KOPT-K1 (cell line): Measurements from ENCODE around the gene PER3.

ENCODE experiments used
- H3K27ac ChIP-seq: fragments of 200-600 bp; sonication (generic); 2 replicates; pipeline ENCODE4 v1.5.1; 2016; ENCODE audit warnings: antibody characterized with exemption, mild to moderate bottlenecking, low read depth, low read length; ENCODE audit not compliant: poor library complexity, severe bottlenecking
- H3K36me3 ChIP-seq: fragments of 200-600 bp; sonication (generic); 2 replicates; pipeline ENCODE4 v1.5.1; 2017; ENCODE audit warnings: antibody characterized with exemption, mild to moderate bottlenecking, low read length, moderate library complexity; ENCODE audit not compliant: insufficient read depth
- H3K9me3 ChIP-seq: fragments of 200-600 bp; sonication (generic); 2 replicates; pipeline ENCODE4 v1.5.1; 2017; ENCODE audit warnings: antibody characterized with exemption, low read length, mild to moderate bottlenecking; ENCODE audit not compliant: insufficient read depth, poor library complexity, severe bottlenecking

Gene PER3

GRCh38 chr1:7768583-7768982 is 15.5 kb upstream of the PER3 start:
- no peaks in the 10 kb centered on the region for H3K9me3 ChIP-seq
- no peak overlapping the region for H3K27ac ChIP-seq
- peaks cover 8% of the 10 kb centered on the region; the same call in 1 of the 2 replicates for H3K36me3 ChIP-seq

DNA sequence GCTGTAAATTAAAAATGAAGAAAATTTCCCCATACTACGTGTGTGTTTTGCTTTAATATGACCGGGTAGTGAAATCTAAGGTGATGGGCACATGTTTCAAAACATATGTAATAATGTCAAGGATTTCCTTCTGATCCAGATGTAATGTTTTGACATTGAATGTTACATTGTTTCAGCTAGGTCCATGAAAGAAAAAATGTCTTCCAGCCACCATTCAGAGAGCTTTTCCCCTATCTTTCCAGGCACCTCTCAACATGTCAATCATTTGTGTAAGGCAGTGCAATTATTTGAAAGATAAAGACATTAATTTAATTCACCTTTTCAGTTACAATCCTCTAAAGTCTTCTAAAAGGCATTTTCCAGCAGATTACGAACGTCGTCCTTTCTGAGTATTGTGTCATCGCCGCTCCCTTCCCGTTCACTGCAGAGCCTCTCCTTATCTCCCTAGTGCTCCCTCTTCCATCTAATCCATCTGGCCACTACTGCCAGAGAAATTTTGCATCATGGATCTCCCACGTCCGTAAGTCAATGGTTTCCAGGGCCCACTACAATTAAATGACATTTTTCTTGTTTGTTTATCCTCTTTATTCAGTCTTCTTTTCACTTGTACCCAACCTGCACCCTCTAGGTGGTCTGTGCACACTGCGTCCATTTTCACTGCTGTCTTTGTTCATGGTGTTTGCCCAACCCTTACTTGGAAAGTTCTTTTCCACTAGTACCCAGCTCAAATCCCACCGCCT is 14.2 kb upstream of the PER3 start:
- Histone ChIP-seq H3K9me3 (no peaks in the 10 kb centered on the region), H3K27ac (no peak overlapping the region), H3K36me3 (peaks cover 18% of the 10 kb centered on the region)

DNA sequence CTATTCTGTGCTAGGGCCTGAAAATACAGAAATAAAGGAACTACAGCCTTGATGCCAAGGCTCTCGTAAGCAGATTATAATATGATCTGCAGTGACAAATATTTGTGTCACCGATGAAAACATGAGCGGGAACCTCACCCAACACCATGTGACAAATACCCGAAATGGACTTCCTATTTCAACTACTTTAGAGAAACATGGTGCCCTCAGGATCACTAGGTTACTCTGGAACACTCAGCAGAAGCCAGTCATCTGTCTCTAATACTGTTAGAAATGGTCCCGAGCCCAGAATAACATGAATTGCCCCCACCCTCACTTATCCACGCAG is 13.5 kb upstream of the PER3 start:
- peaks cover 19% of the 10 kb centered on the region for H3K36me3 ChIP-seq
- no peak overlapping the region for H3K27ac ChIP-seq
- H3K9me3 ChIP-seq: no peaks in the 10 kb centered on the region

GRCh38 chr1:7770997-7771822 is 12.9 kb upstream of the PER3 start, which contains the start of gene VAMP3:
VAMP3 (plus strand) TSS chr1:7771296; CDS start chr1:7771384, 88 bp downstream.
- peak within 1 kb of the TSS; percentile 59 for H3K27ac ChIP-seq
- H3K36me3 ChIP-seq: peaks cover 20% of the 10 kb centered on the region
- H3K9me3 ChIP-seq: no peaks in the 10 kb centered on the region

- Histone ChIP-seq H3K36me3 (peaks cover 27% of the 10 kb centered on the region), H3K9me3 (no peaks in the 10 kb centered on the region), H3K27ac (peak overlapping the region; percentile 59)
Observed at GRCh38 chr1:7771823-7772299, 12.2 kb upstream of the PER3 start.

- no peaks in the 10 kb centered on the region for H3K9me3 ChIP-seq
- peaks cover 71% of the 10 kb centered on the region for H3K36me3 ChIP-seq
- H3K27ac ChIP-seq: no peak overlapping the region
Observed at GRCh38 chr1:7777591-7777990, 6.5 kb upstream of the PER3 start.

DNA sequence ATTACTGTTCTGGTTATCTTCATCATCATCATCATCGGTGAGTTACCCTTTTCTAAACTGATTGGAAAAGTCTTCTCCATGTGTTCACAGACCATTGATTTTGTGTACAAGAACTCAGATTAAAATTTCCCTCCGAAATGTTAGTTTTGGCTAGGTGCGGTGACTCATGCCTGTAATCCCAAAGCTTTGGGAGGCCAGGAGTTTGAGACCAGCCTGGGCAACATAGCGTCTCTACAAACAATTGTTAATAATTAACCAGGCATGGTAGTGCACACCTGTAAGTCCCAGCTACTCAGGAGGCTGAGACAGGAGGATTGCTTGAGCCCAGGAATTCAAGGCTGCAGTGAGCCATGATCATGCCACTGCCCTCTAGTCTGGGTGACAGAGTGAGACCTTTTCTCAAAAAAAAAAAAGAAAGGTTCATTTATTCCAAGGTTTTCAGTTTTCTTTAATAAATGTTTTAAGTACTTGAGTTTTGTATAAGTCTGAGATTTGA is 5.9 kb upstream of the PER3 start:
- Histone ChIP-seq H3K9me3 (no peaks in the 10 kb centered on the region), H3K27ac (no peak overlapping the region), H3K36me3 (peaks cover 67% of the 10 kb centered on the region)

DNA sequence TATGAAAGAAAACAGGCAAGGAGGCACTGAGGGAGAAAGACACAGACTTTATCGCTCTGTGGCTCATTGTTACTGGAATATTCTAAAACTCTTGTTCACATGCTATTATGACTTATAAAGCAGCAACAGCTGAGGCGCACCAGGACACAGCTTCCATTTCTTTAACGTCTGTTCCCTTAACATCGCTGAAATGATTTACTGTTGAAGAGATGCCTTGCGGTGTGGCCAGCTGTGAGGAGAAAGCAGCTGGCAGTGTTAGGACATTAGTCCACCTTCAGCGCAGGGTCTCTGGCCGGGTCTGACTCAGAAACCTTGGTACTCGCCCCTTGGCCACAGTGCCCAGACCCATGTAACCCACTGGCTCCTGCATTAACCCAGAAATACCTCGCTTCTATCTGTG is 3.1 kb upstream of the PER3 start:
- H3K36me3 ChIP-seq: peaks cover 52% of the 10 kb centered on the region
- H3K27ac ChIP-seq: no peak overlapping the region
- H3K9me3 ChIP-seq: no peaks in the 10 kb centered on the region

GRCh38 chr1:7781501-7781900 is 2.6 kb upstream of the PER3 start:
- no peaks in the 10 kb centered on the region for H3K9me3 ChIP-seq
- H3K27ac ChIP-seq: no peak overlapping the region
- peaks cover 48% of the 10 kb centered on the region for H3K36me3 ChIP-seq

- Histone ChIP-seq H3K27ac (no peak overlapping the region), H3K36me3 (peaks cover 43% of the 10 kb centered on the region), H3K9me3 (no peaks in the 10 kb centered on the region)
Observed at GRCh38 chr1:7781923-7782495, 2.1 kb upstream of the PER3 start.

GRCh38 chr1:7783178-7783711 is 846 bp upstream of the PER3 start:
- Histone ChIP-seq H3K9me3 (no peaks in the 10 kb centered on the region), H3K36me3 (peaks cover 30% of the 10 kb centered on the region), H3K27ac (no peak overlapping the region)

- H3K36me3 ChIP-seq: peaks cover 21% of the 10 kb centered on the region
- H3K27ac ChIP-seq: no peak overlapping the region
Observed at GRCh38 chr1:7784492-7785071, 491 bp downstream of the PER3 start.

GRCh38 chr1:7785108-7785507 is 1.0 kb downstream of the PER3 start:
- peaks cover 11% of the 10 kb centered on the region for H3K9me3 ChIP-seq
- H3K36me3 ChIP-seq: peaks cover 16% of the 10 kb centered on the region
- no peak overlapping the region for H3K27ac ChIP-seq

More at GRCh38 chr1:7784492-7785071, 491 bp downstream of the PER3 start:
- peaks cover 6% of the 10 kb centered on the region for H3K9me3 ChIP-seq

DNA sequence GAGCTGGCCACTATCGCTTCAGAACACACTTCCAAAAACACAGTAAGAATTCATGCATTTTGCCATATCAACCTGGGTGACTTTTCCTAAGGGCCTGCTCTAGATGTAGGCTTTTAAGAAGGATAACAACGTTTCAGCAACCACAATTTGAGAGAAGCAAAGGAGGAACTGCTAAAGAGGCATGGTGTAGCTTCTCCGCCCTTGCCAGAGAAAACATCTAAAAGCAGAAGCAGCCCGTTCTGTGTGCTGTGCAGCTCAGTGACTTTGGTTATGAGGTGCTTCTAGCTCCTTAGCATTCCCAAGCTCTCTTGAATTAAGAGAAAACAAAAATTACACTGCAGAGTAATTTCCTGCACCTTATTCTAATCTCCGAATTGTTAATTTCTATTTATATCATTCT is 2.7 kb downstream of the PER3 start:
- no peaks in the 10 kb centered on the region for H3K36me3 ChIP-seq
- H3K9me3 ChIP-seq: peaks cover 28% of the 10 kb centered on the region
- no peak overlapping the region for H3K27ac ChIP-seq

DNA sequence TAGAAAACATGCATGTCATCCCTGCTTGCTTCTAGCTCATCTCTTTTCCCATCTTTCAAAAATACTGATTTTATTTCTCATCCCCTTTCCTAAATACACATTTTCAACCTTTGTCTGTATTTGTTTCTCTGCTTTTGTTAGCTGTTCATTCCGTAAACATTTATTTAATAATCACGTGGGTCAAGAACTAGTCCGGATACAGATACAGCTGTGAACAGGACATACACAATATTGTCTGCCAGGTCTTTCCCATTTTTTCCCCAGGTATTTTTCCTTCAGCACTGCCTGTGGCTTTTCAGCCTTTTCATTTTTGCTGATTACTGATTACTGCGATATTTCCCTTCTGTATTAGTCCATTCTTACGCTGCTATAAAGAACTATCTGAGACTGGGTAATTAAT is 5.7 kb downstream of the PER3 start:
- H3K27ac ChIP-seq: no peak overlapping the region
- no peaks in the 10 kb centered on the region for H3K36me3 ChIP-seq
- H3K9me3 ChIP-seq: peaks cover 35% of the 10 kb centered on the region
